Right kidney (tissue), 9 donors: ENCODE data around the gene GPHB5.
"Not testable (repeated sequence)": the region's sequence is repeated elsewhere in the genome, so short reads cannot be mapped to it uniquely, and the experiment has no call there.

Experiments
- DNase-seq: peaks from one replicate; pipeline ENCODE4 v3.0.0-alpha.2; 2016
- long read RNA-seq, 8 donors: transcript quantifications; one replicate each; lab custom pipeline, GENCODE V29; 2026

GPHB5 gene, protein sequence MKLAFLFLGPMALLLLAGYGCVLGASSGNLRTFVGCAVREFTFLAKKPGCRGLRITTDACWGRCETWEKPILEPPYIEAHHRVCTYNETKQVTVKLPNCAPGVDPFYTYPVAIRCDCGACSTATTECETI
- long read RNA-seq, donor 1 = 0 reads
- long read RNA-seq, donor 2 = 0 reads
- long read RNA-seq, donor 3 = 0 reads
- long read RNA-seq, donor 4 = 0 reads
- long read RNA-seq, donor 5 = 0 reads
- long read RNA-seq, donor 6 = 0 reads
- long read RNA-seq, donor 7 = 0 reads
- long read RNA-seq, donor 8 = 0 reads

GRCh38 chr14:63318835-63319234 lies at the start of gene GPHB5:
GPHB5 (minus strand) TSS chr14:63318935; CDS start chr14:63317849, 1,086 bp downstream.
- no peak for DNase-seq

DNA sequence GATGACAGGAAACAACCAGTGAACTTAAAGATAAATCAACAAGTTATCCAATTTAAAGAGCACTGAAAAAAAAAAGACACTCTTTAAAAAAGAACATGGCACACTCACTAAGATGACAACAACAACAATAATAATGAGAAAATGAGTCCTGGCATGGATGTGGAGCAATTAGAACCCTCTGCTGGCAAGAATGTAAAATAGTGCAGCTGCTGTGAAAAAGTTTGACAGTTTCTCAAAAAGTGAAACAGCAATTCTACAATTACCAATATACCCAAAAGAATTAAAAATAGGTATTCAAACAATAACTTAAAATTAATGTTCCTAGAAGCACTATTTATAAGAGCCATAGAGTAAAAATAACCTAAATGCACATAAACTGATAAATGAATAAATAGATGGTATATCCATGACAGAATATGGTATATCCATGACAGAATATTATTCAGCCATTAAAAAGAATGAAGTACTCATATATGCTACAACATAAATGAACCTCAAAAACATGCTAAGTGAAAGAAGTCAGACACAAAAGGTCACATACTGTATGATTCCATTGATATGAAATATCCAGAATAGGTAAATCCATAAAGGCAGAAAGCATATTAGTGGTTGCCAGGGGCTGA lies 49.1 kb upstream of the GPHB5 start:
- no peak for DNase-seq

DNA sequence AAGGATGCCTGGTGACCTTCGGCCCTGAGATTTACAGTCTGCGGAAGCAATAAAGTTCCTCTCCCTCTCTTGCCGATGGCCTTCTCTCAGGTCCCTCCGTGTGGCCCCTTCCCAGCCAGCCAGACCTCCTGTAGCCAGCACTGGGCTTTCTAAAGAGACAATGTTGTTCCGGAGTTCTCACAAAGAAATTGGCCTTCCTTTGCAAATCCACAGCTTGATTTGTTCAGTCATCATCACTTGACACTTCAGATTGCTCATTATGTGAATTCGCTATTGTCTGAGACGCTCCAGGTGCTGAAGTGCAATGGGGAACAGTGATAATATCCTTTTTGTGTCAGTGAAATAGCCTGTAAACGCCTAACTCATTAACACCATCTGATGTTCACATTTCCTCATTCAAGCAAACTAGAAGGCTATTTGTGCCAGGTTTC lies 43.7 kb upstream of the GPHB5 start:
- DNase-seq = peak; percentile 13

DNA sequence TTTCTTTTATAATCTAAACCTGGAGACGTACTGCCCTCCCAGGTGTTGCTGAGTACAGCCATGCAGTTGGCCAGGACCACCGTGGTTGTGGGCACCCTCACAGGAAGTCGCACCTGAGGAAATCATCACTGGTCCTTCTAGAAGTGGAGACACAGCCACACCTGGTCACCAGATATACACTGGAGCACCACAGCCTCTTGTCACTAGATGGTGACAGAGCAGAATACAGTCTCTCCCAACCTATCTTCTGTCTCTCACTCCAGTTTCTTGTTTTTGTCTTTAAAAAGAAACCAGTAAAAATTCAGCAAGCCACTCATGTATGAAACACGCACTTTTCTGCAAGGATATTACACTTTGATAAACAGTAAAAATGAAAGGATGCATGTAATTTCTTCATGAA lies 43.1 kb upstream of the GPHB5 start:
- DNase-seq = no peak

- no peak for DNase-seq
These were observed 39.1 kb upstream of the GPHB5 start for GRCh38 chr14:63357841-63358240.

DNA sequence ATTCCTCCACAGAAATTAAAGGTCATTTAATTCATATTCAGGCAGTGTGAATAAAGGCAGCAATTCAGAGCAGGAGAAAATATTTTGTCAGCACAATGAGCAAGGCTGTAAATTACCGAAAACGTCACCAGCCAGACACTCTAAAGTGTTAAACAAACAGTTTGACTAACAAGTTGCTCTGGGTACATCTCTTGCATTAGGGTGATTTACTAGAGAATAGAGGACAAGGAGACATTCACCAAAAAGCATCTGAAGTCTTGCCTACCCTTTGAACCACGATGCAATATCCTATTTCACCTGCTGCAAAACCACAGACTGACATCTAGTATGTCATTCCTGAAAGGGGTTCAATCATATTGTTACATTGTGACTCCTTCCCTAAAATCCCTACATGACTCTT lies 27.1 kb upstream of the GPHB5 start:
- no peak for DNase-seq

GRCh38 chr14:63344336-63344735 lies 25.6 kb upstream of the GPHB5 start:
- no peak for DNase-seq

GRCh38 chr14:63343878-63344277 lies 25.1 kb upstream of the GPHB5 start:
- no peak for DNase-seq

GRCh38 chr14:63342371-63342770 lies 23.6 kb upstream of the GPHB5 start:
- no peak for DNase-seq

DNA sequence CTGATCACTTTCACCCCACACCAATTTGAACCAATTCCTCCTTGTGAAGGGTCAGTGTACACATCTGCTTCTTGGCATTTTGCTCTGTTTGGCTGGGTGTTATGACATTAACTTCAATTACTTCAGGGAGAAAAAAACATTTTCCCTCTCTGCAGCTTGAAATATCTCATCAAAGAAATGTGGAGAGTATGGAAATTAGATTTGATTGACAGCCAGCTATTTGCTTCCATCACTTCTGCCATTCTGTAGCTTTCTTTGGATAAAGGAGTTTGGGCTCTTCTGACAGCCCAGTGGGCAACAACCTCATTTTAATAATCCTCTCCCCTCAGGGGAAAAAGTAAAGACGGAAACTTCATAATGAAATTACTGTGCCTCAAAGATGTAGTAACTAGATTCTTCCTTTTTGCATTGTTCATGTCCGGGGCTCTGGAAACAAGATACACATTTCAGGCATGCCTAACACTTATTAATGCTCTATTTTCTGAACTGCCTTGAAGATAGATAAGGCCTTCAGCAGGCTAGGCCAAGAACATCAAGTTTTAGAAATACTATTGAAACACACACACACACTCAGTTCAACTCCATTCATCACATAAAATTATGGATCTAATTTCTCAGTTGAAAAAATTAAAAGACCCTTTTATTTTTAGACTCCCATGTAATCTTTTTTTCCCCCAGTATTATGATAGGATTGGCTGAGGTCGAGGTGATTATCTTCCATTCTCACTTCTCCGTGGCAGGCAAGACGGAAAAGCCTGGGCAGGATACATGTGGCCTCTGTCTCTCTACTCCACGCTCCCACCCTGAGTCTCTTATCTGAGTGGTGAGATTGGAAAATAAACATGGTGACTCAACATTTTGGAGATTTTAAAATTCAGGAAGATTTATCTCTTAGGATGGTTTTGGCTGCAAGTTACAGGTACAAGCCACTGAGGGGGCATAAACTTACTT lies 10.3 kb upstream of the GPHB5 start:
- DNase-seq = no peak

- DNase-seq = no peak
These were observed 8.1 kb upstream of the GPHB5 start for GRCh38 chr14:63326840-63327239.

DNA sequence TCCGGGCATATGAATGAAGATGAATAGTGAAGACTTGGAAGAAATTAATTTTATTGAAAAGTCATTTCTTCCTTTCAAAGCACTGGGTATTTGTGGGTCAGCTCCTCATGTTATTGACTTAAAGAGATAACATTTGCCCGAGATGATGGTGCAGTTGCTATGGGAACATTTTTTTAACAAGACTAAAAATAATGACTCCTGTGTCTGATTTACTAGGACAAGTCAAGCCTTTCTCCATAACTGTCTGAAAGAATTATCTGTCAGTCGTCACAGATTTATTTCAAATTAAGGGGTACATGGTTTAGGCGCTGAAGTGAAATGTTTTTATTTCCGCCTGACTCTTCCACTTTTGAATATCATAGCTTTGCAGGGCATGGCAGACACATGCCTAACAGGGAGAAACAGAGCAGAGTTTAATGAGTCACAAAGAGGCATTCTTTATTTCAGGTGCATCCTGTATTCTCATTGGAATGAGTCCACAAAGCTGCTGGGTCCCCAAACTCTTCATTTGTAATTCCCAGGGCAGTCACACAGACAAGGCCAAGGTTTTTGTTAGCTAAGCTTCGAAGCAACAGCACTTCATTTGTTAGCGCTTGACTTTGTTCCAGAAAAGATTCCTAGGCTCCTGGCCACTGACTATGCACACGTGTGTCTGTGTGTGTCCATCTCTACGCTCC lies 4.3 kb upstream of the GPHB5 start:
- no peak for DNase-seq

GRCh38 chr14:63322472-63322871 lies 3.7 kb upstream of the GPHB5 start:
- no peak for DNase-seq

DNA sequence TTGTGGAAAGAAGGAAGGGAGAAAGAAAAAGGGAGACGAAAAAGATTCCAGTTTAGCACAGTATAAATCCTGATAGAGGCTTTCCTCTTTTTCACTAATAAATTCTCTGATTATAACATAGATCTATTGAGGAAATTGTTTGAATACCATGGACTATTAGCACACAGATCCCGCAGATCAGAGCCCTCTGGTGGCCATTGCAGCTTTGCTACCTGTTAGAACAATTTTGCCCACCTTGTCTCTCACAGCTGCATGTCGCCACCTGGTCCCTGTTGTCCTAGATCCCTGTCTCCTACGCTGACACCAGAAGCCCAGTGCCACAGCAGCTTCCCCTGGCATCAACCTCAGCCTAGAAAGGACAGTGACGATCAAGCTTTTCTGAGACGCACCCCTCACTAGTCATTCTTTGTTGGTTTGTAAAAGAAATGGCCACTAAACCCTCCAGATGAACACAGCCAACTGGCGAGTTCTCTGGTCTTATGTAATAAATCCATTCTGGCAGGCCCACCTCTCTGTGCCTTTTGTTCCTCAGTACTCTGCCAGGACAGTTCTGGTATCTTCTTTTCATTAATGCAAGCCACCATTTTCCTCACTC lies 9.9 kb downstream of the GPHB5 start:
- no peak for DNase-seq

- not testable (repeated sequence) for DNase-seq
These were observed 14.3 kb downstream of the GPHB5 start for GRCh38 chr14:63304429-63304828.

DNA sequence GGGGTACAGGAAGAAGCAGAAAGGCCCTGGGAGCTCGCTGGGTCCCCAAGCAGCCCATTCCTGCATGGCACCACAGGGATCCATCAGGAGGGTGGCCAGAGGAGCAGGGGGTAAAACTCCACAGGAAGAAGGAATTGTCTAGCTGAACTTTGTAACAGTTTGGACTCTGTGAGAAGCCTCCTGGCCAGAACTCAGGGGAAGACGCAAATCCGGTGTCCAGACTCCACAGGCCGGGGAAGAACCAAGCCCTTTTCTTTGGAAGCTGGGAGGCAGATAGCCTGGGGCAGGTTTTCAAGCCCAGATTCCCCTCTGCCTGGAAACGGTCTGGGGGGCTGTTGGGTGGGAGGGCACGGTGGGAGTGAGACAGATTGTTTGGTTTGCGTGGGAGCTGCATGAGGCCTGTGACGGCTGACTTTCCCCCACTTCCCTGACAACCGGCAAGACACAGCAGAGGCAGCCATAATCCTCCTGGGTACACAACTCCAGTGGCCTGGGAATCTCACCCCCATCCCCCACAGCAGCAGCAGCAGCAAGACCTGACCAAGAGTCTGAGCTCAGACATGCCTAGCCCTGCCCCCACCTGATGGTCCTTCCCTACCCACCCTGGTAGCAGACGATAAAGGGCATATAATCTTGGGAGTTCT lies 16.7 kb downstream of the GPHB5 start:
- DNase-seq = no peak

DNA sequence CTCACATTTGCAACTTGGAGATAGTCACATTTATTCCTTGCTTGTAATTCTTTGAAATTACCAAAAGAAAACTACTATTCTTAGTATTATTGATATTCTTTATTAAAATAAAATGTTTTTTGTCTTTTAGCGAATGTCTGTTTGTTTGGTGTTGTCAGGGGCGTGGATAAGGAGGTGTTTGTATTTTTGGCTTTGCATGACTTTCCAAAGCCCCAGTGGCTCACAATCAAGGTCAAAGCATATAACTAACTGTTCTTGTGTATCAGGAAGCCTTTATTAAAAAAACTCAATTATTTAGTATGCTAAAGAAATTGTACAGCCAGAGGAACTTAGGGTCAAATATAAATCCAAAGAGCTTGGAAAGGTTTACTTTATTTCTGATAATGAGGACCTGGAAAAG lies 17.9 kb downstream of the GPHB5 start:
- DNase-seq = no peak

DNA sequence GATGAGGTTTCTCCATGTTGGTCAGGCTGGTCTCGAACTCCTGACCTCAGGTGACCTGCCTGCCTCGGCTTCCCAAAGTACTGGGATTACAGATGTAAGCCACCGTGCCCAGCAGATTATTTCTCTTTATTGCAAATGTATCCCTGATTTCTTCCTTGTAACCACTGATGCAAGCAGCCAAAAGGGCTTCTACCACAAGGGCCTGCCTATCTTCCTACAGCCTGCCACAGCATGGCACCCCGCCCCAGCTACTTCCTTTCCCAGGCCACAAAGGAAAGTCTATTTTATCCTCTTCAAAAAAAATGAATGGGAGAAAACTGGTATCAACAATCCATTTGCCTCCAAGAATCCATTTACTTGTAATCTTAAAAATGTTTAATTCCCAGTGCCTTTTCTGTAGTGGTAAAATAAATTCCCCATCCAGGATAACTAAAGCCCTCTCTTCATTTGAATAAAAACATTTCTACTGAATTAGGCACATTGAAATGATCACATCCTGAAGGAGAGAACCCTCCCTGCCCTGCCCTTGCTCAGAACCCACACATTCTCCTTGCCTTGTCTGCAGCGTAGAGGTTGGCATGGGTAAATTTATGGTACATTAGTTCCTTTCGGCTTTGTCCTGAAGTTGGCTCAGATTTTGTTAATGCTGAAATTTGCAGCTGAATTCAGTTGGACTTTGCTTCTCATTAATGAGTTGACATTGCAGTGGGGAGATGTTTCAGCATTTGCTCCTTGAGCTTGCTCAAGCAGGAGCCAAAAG lies 19.2 kb downstream of the GPHB5 start:
- no peak for DNase-seq

DNA sequence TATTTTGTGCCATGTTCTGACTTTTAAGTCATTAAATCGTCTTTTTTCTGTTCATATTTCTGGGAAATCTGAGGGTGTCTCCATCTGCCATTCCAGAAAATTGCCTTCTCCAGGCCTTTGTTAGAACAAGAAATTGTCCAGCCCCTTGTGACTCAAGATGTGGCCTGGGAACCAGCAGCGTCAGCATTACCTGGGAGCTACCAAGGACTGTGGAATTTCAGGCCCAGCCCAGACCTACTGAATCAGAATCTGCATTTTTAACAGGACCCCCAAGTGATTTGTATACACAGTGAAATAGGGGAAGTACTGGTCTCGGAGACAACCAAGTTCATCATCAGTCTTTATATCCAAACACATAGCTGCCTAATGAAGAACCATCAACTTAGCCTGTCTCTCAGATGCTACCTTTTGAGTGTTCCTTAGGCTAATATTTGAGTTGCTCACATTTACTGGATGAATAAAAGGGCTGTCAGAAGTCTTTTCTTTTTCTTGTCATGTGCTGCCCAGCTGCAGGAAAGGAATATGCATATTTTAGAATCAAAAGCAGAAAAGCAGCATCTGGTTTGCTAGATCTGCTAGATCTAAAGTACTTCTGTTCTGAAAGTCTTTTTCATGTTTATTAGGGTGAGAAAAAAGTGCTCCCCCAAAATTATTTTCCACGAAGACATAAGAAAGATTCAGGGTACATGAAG lies 21.2 kb downstream of the GPHB5 start:
- no peak for DNase-seq

GRCh38 chr14:63296060-63296563 lies 22.6 kb downstream of the GPHB5 start:
- no peak for DNase-seq
